Measurements from ENCODE around the gene SRRM2.

Gene SRRM2

GRCh38 chr16:2708955-2709587 is 43.4 kb upstream of the SRRM2 start:
- no peaks in the 10 kb centered on the region for H3K27me3 ChIP-seq (ENCODE audit: insufficient read depth, poor library complexity, severe bottlenecking)
- no peak for TF ChIP-seq POLR2AphosphoS5 (IDR thresholded peaks at IDR 0.05; ENCODE audit: low read depth)
- TF ChIP-seq GABPA (IDR thresholded peaks at IDR 0.05; ENCODE audit: low read depth) = no peak
- no peak for TF ChIP-seq SPI1 (IDR thresholded peaks at IDR 0.05; ENCODE audit: borderline replicate concordance, low read depth)
- TF ChIP-seq, protein P1, sequence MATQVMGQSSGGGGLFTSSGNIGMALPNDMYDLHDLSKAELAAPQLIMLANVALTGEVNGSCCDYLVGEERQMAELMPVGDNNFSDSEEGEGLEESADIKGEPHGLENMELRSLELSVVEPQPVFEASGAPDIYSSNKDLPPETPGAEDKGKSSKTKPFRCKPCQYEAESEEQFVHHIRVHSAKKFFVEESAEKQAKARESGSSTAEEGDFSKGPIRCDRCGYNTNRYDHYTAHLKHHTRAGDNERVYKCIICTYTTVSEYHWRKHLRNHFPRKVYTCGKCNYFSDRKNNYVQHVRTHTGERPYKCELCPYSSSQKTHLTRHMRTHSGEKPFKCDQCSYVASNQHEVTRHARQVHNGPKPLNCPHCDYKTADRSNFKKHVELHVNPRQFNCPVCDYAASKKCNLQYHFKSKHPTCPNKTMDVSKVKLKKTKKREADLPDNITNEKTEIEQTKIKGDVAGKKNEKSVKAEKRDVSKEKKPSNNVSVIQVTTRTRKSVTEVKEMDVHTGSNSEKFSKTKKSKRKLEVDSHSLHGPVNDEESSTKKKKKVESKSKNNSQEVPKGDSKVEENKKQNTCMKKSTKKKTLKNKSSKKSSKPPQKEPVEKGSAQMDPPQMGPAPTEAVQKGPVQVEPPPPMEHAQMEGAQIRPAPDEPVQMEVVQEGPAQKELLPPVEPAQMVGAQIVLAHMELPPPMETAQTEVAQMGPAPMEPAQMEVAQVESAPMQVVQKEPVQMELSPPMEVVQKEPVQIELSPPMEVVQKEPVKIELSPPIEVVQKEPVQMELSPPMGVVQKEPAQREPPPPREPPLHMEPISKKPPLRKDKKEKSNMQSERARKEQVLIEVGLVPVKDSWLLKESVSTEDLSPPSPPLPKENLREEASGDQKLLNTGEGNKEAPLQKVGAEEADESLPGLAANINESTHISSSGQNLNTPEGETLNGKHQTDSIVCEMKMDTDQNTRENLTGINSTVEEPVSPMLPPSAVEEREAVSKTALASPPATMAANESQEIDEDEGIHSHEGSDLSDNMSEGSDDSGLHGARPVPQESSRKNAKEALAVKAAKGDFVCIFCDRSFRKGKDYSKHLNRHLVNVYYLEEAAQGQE (IDR thresholded peaks at IDR 0.05; ENCODE audit: insufficient replicate concordance, low read depth) = no peak
- no peak for TF ChIP-seq CTCF (IDR thresholded peaks at IDR 0.05; ENCODE audit: insufficient read depth, low read length)

GRCh38 chr16:2709588-2709984 is 42.9 kb upstream of the SRRM2 start:
- H3K27ac ChIP-seq (replicated peaks) = no peak overlapping the region
- H3K27me3 ChIP-seq (ENCODE audit: insufficient read depth, poor library complexity, severe bottlenecking) = no peaks in the 10 kb centered on the region
- no peak for TF ChIP-seq GABPA (IDR thresholded peaks at IDR 0.05; ENCODE audit: low read depth)
- no peak for TF ChIP-seq SPI1 (IDR thresholded peaks at IDR 0.05; ENCODE audit: borderline replicate concordance, low read depth)
- TF ChIP-seq, protein P1 (IDR thresholded peaks at IDR 0.05; ENCODE audit: insufficient replicate concordance, low read depth) = no peak
- no peak for TF ChIP-seq CTCF (IDR thresholded peaks at IDR 0.05; ENCODE audit: insufficient read depth, low read length)
- no peak for TF ChIP-seq POLR2AphosphoS5 (IDR thresholded peaks at IDR 0.05; ENCODE audit: low read depth)
- no peak for DNase-seq (ENCODE audit: low read depth in 1 of 2, low spot score in 1 of 2)
- H3K4me3 ChIP-seq (replicated peaks; ENCODE audit: insufficient read depth, low read length) = no peak overlapping the region

More at GRCh38 chr16:2708955-2709587, 43.4 kb upstream of the SRRM2 start:
- H3K27ac ChIP-seq (replicated peaks) = no peak overlapping the region
- H3K4me3 ChIP-seq (replicated peaks; ENCODE audit: insufficient read depth, low read length) = no peak overlapping the region
- no peak for DNase-seq (ENCODE audit: low read depth in 1 of 2, low spot score in 1 of 2)

DNA sequence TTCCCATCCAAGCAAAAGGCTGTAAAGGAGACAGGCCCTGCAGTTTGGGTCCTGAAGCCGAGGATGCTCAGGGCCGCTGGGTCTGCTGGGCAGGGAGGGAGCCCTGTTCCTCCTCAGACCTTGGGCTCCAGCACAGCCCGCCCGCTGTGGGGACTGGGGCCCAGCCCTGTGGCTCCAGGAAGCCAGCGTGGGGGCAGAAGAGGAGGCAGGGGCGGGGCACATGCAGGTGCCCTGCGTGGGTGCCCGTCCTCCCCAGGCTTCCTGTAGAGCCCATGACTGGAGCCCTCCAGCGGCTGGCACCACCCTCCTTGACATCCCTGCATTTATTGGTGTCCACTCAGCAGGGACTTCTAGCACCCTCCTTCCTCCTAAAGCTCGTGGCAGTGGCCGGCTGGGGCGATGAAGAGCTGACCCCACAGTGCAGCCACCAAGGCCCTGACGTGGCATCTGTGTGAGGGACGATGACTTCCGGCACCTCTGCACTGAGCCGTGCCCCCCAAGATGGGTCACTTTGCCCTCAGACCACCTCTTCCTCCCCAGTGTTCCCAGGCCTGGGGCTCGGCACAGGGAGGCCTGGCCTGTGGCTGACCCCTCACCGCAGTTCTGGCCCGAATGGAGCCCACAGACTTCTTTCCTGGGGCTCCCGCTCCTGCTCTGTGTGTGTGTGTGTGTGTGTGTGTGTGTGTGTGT is 42.3 kb upstream of the SRRM2 start:
- DNase-seq (ENCODE audit: low read depth in 1 of 2, low spot score in 1 of 2) = no peak
- Histone ChIP-seq H3K27me3 (ENCODE audit: insufficient read depth, poor library complexity, severe bottlenecking) (no peaks in the 10 kb centered on the region), H3K4me3 (replicated peaks; ENCODE audit: insufficient read depth, low read length) (no peak overlapping the region), H3K27ac (replicated peaks) (no peak overlapping the region)
- TF ChIP-seq, protein P1 (IDR thresholded peaks at IDR 0.05; ENCODE audit: insufficient replicate concordance, low read depth) = no peak
- no peak for TF ChIP-seq GABPA (IDR thresholded peaks at IDR 0.05; ENCODE audit: low read depth)
- TF ChIP-seq SPI1 (IDR thresholded peaks at IDR 0.05; ENCODE audit: borderline replicate concordance, low read depth) = no peak
- no peak for TF ChIP-seq CTCF (IDR thresholded peaks at IDR 0.05; ENCODE audit: insufficient read depth, low read length)
- no peak for TF ChIP-seq POLR2AphosphoS5 (IDR thresholded peaks at IDR 0.05; ENCODE audit: low read depth)
